GM12892 (cell line): ENCODE measurements around the gene COCH.

Source experiments
- DNase-seq: peaks from one replicate; pipeline ENCODE4 v3.0.0; 2011; ENCODE audit not compliant: insufficient read length
- FAIRE-seq: peaks from 2 replicates; lab custom pipeline; 2011; peaks lifted over from hg19 to GRCh38; lab: Jason Lieb, UNC
- POLR2A ChIP-seq: IDR thresholded peaks from 2 replicates; pipeline ENCODE4 v1.6.1; 2011; ENCODE audit warnings: low read depth, low read length, control low read depth
- POLR2AphosphoS5 ChIP-seq: IDR thresholded peaks from 2 replicates; pipeline ENCODE4 v1.6.1; 2011; ENCODE audit warnings: low read depth, low read length, control low read depth
- TAF1 ChIP-seq: IDR thresholded peaks from 2 replicates; pipeline ENCODE4 v1.6.1; 2011; ENCODE audit warnings: low read depth, mild to moderate bottlenecking, control low read depth, low read length, borderline replicate concordance

COCH gene

DNA sequence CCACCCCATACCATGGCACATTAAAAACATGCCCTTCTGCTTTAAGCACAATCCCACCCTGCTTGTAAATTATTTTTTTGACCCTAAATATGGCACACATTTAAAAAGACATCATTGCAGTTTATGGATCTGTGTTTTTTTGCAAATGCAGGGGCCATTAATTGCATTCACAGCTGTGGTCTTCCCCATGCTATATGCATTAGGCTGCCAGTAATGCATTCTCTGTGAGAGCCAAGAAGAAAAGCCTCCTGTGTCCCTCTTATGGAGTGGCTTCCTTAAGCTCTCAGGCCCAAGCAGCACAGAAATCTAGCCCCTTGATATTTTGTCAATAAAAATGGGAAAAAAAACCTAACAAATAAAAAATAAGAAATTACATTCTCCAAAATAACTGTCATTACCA is 20.4 kb upstream of the COCH start:
- DNase-seq (no peak), FAIRE-seq (no peak)
- TF ChIP-seq TAF1 = no peak
- TF ChIP-seq POLR2AphosphoS5 = no peak
- TF ChIP-seq POLR2A = no peak

GRCh38 chr14:30854492-30854891 is 19.9 kb upstream of the COCH start:
- TF ChIP-seq POLR2A (no peak), TAF1 (no peak), POLR2AphosphoS5 (no peak)
- DNase-seq (no peak), FAIRE-seq (peak; percentile 86)

DNA sequence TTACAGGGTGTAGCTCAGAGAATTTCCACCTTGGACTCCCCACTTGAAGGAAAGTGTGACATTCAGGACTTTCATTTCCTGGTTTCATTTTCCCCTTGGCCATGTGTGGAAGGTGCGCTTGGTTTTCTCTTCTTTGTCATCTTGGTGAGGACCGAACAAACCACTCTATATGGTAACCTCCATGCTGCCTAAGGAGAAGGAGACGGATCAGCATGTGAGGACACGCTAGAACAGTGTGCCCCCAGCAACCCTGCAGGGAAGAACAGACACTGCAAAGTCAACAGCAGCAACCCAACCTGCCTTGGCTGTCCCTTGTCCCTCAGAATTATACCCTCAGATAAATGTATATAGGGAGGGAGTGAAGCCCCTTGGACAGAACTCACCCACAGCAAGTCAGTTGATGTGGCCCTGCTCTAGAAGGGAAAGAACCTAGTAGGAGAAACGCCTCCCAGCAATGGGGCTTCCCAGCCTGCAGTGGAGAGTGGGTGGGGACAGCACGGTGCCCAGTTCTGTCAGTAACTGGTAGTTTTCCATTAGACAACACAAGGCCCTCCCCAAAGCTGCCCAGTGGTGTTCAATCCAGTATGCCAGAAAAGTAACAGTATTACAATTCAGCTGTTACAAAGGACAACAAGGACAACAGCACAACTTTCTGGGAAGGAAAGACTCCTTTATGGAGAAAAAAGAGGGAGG is 18.9 kb upstream of the COCH start:
- DNase-seq (peak; percentile 25), FAIRE-seq (peak; percentile 91)
- TF ChIP-seq POLR2A (no peak), TAF1 (no peak), POLR2AphosphoS5 (no peak)

DNA sequence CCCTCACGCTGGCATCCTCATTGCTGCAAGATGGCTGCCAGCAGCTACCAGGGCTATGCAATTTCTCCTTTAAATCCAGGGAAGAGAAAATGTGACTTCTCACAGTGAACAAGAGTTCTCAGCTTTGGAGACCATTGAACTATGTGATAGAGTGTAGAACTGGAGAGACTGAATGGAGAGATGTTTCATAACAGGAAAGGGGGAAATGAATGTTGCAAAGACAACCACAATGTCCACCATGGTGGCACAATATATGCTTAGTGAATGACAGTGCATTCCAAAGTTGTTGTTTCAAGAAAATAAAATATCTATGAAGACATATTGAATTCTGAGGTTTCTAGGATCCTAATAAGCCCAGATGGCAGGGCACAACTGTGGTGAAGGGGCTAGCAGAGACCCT is 13.2 kb upstream of the COCH start:
- TF ChIP-seq TAF1 (no peak), POLR2AphosphoS5 (no peak), POLR2A (no peak)
- FAIRE-seq = no peak
- no peak for DNase-seq

- DNase-seq (no peak), FAIRE-seq (no peak)
- TF ChIP-seq POLR2A = no peak
Measured at GRCh38 chr14:30864934-30865333, 9.4 kb upstream of the COCH start.

- no peak for DNase-seq
- TF ChIP-seq TAF1 (no peak), POLR2AphosphoS5 (no peak)
- FAIRE-seq = no peak
Measured at GRCh38 chr14:30868736-30869135, 5.6 kb upstream of the COCH start.

DNA sequence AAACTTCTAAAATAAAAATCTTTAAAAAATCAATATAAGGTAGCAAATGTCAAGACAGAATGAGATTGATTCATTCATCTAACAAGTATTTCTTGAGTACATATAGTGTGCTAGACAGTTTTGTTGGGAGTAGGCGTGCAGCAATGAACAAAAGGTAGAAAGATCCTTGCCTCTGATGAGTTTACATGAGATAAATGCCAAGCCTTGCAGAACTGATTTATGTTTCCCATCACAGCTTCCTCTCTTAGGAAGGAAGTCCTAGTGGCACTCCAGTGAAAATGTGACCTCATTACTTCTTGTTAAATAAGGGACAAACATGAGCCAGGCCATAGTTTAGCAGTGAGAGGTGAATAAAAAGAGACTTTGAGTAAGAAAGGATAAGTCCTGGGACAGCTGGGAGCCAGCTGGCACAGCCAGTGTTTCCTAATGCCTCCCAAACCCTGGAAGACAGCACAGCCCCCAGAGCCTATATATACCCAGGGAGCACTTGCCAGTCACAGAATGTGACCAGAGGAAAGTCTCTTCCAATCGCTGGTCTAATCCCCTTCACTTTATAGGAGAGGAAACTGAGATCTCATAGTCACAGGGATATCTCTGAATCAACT is 4.7 kb upstream of the COCH start:
- FAIRE-seq = no peak
- TF ChIP-seq TAF1 (no peak), POLR2AphosphoS5 (no peak), POLR2A (no peak)
- DNase-seq = no peak

- FAIRE-seq (no peak), DNase-seq (no peak)
- no peak for TF ChIP-seq TAF1
- no peak for TF ChIP-seq POLR2A
- TF ChIP-seq POLR2AphosphoS5 = no peak
Measured at GRCh38 chr14:30872602-30873001, 1.8 kb upstream of the COCH start.

DNA sequence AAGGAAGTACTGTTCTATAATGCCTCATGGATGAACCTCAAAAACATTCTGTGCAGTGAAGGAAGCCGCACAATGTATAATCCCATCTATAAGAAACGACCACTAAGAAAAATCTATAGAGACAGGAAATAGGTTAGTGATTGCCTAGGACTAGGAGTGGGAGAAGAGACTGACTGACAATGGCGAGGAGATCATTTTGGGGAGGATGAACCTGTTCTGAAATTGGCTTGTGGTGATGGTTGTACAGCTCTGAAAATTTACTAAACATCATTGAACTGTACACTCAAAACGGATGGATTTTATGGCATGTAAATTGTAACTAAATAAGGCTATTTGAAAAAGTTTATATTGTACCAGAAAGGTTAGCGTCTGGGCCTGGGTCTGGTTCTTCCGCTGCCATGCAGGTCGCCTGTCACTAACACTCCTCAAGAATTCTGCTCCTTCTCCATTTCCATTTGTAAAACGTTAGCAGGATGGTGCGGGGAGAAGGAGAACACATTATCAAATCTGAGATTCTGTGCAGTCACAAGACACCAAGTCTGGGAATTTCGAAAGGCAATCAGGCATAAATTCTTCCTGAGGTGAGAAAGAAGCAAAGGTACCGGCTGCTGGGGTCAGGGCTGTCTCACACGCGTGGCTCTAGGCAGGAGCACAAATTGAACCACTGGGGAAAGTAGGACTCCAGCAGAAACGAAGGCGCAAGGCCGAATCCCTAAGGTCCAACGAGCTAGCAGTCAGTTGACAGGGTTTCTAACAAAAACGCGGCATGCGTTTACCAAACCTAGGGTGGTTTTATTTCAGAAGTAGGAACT is 845 bp upstream of the COCH start:
- FAIRE-seq (peak; percentile 14), DNase-seq (no peak)
- TF ChIP-seq POLR2AphosphoS5 (no peak), TAF1 (no peak), POLR2A (no peak)

DNA sequence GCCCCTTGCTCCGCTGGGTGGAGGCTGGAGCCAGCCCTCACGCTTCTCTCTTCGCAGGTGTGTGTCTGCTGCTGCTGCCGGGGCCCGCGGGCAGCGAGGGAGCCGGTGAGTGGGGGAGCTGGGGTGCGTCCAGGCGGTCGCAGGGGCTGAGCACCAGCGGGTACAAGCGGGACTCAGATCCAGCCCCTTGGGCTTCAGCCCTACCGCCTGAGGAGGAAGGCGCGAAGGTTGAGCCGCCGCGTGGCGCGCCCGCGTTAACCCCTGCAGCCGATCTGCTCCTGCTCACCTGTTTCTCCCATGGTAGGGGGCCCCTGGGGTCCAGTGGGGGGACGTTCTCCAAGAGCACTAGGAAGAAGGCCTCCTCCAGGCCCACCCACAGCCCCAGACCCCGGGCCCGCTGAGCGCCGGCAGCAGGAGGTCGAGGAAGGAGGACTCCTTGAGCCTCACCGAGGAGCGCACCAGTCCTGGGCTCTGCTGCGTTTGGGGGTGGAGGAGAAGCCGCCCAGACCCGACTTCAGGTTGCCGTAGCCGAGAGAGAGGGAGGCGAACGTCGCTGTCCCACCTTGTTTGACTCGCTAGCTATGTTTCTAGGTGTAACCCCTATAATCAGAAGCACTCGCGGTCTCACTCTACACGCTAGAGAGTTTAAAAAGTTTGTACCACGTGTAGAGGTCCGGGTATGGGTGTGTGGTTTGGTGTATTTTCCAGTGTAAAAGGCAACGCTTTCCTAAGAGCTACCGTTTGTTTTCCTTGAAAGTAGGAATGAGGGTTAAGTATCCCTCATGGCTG is 834 bp downstream of the COCH start:
- peak; percentile 33 for FAIRE-seq
- no peak for TF ChIP-seq POLR2A
- no peak for TF ChIP-seq TAF1
- TF ChIP-seq POLR2AphosphoS5 = no peak
- peak; percentile 28 for DNase-seq

DNA sequence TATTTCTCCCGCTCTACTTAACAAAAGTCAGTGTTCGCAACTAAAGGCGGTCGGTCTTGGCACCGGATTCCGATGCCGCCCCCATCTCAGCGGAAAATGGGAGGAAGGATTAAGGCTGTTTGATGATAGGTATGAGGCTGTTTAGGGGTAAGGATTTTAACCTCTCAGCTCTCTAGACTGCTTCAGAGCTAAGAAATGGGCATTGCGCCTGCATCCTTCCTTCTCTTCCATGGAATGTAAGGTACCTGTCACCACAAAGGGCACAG is 1.4 kb downstream of the COCH start:
- TF ChIP-seq POLR2A (no peak), POLR2AphosphoS5 (no peak), TAF1 (no peak)
- DNase-seq (no peak), FAIRE-seq (no peak)

DNA sequence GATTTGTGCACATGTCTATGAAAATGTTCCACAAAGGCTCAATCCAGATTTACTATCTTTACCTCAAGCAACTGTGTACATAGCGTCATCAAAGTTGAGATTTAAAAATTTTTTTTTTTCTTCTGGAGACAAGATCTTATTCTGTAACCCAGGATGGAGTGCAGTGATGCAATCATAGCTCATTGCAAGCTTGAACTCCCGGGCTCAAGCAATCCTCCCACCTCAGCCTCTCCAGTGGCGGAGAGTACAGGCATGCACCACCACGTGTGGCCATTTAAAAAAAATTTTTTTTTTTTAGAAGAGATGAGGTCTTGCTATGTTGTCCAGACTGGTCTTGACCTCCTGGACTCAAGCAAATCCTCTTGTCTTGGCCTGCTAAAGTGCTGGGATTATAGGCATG is 2.3 kb downstream of the COCH start:
- DNase-seq = no peak
- no peak for FAIRE-seq
- TF ChIP-seq POLR2AphosphoS5 = no peak
- no peak for TF ChIP-seq POLR2A
- no peak for TF ChIP-seq TAF1
